ENCODE measurements around the gene ZNF723. TPM values are rescaled to one million over a fixed set of nuclear protein-coding genes. Genes with fewer than 3 reads are reported as not detected.
"Not testable (repeated sequence)": the region's sequence is repeated elsewhere in the genome, so short reads cannot be mapped to it uniquely, and the experiment has no call there.

Gene ZNF723
- total and polyA plus RNA-seq, 2 of the 13 experiments (the other 11 are each of a cell fraction or from before 2014, with no cell fraction given), result not detected

- H3K4me2 ChIP-seq (ENCODE audit: low read depth, low read length); POLR2A ChIA-PET; ATAC-seq; FAIRE-seq; H3K27me3 ChIP-seq (ENCODE audit: control insufficient read depth in 1 of 2, insufficient read depth in 2 of 2, low read length in 2 of 2); H4K20me1 ChIP-seq (ENCODE audit: insufficient read depth, low read length); H3K27ac ChIP-seq (ENCODE audit: extremely low read length, insufficient read depth, low read length); H3K79me2 ChIP-seq (ENCODE audit: insufficient read depth, low read length); H3K4me3 ChIP-seq (replicated peaks in 1 of 3; ENCODE audit: insufficient read depth in 1 of 3, low read depth in 2 of 3, low read length in 3 of 3); DNase-seq (ENCODE audit: low spot score); H2AFZ ChIP-seq (ENCODE audit: low read length); BruUV-seq (replicated peaks); CTCF ChIA-PET (ENCODE audit: low intra/inter-chr PET ratio, low total read pairs); H3K36me3 ChIP-seq (replicated peaks in 1 of 2; ENCODE audit: control insufficient read depth in 1 of 2, insufficient read depth in 2 of 2, low read length in 2 of 2); in situ Hi-C loops (cut with HindIII; ENCODE audit: extremely low pct_ligation_motif_present, low pct_unique_long_range_greater_than_20kb); H3K4me1 ChIP-seq (ENCODE audit: insufficient read depth, low read length); H3K9ac ChIP-seq (ENCODE audit: insufficient read depth, low read depth, low read length); intact Hi-C loops (cut with micrococcal nuclease; ENCODE audit: unreplicated experiment): not testable (repeated sequence)
- 63% methylated on average over 4 of the region's 4 CpGs for WGBS (ENCODE audit: low lambda C conversion rate)
- H3K9me3 ChIP-seq (ENCODE audit: low read length), result peaks cover 86% of the 10 kb centered on the region
Measured at GRCh38 chr19:22792863-22793262, 39.2 kb upstream of the ZNF723 start.

DNA sequence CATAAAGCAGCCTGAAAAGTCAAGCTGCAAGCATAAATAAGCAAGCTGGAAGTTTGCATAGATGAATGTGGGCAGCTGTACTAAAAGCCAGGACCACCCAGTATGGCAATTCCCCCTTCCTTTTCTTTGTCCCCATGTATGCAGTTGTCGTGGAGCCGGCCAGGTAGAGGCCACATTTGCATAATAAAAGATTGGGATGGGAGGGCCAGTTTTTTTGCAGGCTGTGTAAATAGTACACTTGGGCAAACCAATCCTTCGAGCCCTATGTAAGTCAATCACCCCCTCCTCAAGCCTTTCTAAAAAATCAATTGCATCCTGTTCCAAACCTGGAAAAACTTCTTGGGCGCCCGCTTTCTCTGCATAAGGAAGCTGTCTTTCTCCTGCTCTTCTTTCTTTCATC is 35.1 kb upstream of the ZNF723 start:
- Histone ChIP-seq H2AFZ (ENCODE audit: low read length) (no peak overlapping the region), H3K36me3 (replicated peaks in 1 of 2; ENCODE audit: control insufficient read depth in 1 of 2, insufficient read depth in 2 of 2, low read length in 2 of 2) (no peaks in the 10 kb centered on the region), H3K9me3 (ENCODE audit: low read length) (peaks cover 92% of the 10 kb centered on the region), H4K20me1 (ENCODE audit: insufficient read depth, low read length) (no peaks in the 10 kb centered on the region), H3K9ac (ENCODE audit: insufficient read depth, low read depth, low read length) (no peak overlapping the region), H3K4me1 (ENCODE audit: insufficient read depth, low read length) (no peaks in the 10 kb centered on the region), H3K4me3 (replicated peaks in 1 of 3; ENCODE audit: insufficient read depth in 1 of 3, low read depth in 2 of 3, low read length in 3 of 3) (no peak overlapping the region), H3K4me2 (ENCODE audit: low read depth, low read length) (no peak overlapping the region), H3K27ac (ENCODE audit: extremely low read length, insufficient read depth, low read length) (no peak overlapping the region), H3K27me3 (ENCODE audit: control insufficient read depth in 1 of 2, insufficient read depth in 2 of 2, low read length in 2 of 2) (no peaks in the 10 kb centered on the region), H3K79me2 (ENCODE audit: insufficient read depth, low read length) (no peaks in the 10 kb centered on the region)
- DNase-seq (ENCODE audit: low spot score), result no peak
- CTCF ChIA-PET (ENCODE audit: low intra/inter-chr PET ratio, low total read pairs), result no interaction called here
- in situ Hi-C loops (cut with HindIII; ENCODE audit: extremely low pct_ligation_motif_present, low pct_unique_long_range_greater_than_20kb), result no loop called here
- BruUV-seq (replicated peaks), result no TSS peak
- POLR2A ChIA-PET, result no interaction called here
- no peak for ATAC-seq
- FAIRE-seq, result no peak
- intact Hi-C loops (cut with micrococcal nuclease; ENCODE audit: unreplicated experiment), result no loop called here
- WGBS (ENCODE audit: low lambda C conversion rate), result 21% methylated on average over 5 of the region's 5 CpGs
- TF ChIP-seq ZNF207 (IDR thresholded peaks at IDR 0.05; ENCODE audit: borderline replicate concordance) (no peak), RFX5 (IDR thresholded peaks at IDR 0.05; ENCODE audit: low read depth, low read length) (no peak), YY1 (IDR thresholded peaks at IDR 0.05; ENCODE audit: insufficient read depth, insufficient replicate concordance, low read depth, low read length) (no peak), KMT2A (CRISPR knock-in tag; IDR thresholded peaks at IDR 0.05) (no peak), ZNF570 (CRISPR knock-in tag; IDR thresholded peaks at IDR 0.05; ENCODE audit: borderline replicate concordance) (no peak), ZNF124 (CRISPR knock-in tag; IDR thresholded peaks at IDR 0.05) (no peak), RERE (CRISPR knock-in tag; IDR thresholded peaks at IDR 0.05; ENCODE audit: low read depth) (no peak), EEA1 (CRISPR knock-in tag; IDR thresholded peaks at IDR 0.05; ENCODE audit: borderline replicate concordance) (no peak), KDM3A (CRISPR knock-in tag; IDR thresholded peaks at IDR 0.05; ENCODE audit: low read depth) (no peak), GZF1 (CRISPR knock-in tag; IDR thresholded peaks at IDR 0.05) (no peak)
- TF ChIP-seq, protein P1, sequence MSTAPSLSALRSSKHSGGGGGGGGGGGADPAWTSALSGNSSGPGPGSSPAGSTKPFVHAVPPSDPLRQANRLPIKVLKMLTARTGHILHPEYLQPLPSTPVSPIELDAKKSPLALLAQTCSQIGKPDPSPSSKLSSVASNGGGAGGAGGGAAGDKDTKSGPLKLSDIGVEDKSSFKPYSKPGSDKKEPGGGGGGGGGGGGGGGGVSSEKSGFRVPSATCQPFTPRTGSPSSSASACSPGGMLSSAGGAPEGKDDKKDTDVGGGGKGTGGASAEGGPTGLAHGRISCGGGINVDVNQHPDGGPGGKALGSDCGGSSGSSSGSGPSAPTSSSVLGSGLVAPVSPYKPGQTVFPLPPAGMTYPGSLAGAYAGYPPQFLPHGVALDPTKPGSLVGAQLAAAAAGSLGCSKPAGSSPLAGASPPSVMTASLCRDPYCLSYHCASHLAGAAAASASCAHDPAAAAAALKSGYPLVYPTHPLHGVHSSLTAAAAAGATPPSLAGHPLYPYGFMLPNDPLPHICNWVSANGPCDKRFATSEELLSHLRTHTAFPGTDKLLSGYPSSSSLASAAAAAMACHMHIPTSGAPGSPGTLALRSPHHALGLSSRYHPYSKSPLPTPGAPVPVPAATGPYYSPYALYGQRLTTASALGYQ (CRISPR knock-in tag; IDR thresholded peaks at IDR 0.05), result no peak

Measured in HepG2 (cell line).